ENCODE results near the gene GLIPR1L1.

GRCh38 chr12:75378354-75378753, 43.9 kb downstream of the GLIPR1L1 start:
- TF ChIP-seq, protein P1, sequence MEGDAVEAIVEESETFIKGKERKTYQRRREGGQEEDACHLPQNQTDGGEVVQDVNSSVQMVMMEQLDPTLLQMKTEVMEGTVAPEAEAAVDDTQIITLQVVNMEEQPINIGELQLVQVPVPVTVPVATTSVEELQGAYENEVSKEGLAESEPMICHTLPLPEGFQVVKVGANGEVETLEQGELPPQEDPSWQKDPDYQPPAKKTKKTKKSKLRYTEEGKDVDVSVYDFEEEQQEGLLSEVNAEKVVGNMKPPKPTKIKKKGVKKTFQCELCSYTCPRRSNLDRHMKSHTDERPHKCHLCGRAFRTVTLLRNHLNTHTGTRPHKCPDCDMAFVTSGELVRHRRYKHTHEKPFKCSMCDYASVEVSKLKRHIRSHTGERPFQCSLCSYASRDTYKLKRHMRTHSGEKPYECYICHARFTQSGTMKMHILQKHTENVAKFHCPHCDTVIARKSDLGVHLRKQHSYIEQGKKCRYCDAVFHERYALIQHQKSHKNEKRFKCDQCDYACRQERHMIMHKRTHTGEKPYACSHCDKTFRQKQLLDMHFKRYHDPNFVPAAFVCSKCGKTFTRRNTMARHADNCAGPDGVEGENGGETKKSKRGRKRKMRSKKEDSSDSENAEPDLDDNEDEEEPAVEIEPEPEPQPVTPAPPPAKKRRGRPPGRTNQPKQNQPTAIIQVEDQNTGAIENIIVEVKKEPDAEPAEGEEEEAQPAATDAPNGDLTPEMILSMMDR (conservative IDR thresholded peaks at IDR 0.05) = no peak
- no peak for TF ChIP-seq EZH2 (IDR thresholded peaks at IDR 0.05; ENCODE audit: low read depth)
